ENCODE results near the gene DENND1A. TPM values are rescaled to one million over a fixed set of nuclear protein-coding genes. Genes with fewer than 3 reads are reported as not detected.

The DENND1A gene
- total RNA-seq, 4 donors from 2014 or later: 15.8 to 33.5 (median 23.9) TPM

GRCh38 chr9:123876750-123877149 is 53.2 kb downstream of the DENND1A start:
- Histone ChIP-seq H3K36me3 (peaks cover 25% of the 10 kb centered on the region), H3K9me3 (no peaks in the 10 kb centered on the region), H3K4me1 (no peaks in the 10 kb centered on the region), H3K27ac (no peak overlapping the region), H3K27me3 (no peaks in the 10 kb centered on the region), H3K4me3 (no peak overlapping the region)
- no peak for DNase-seq (ENCODE audit: low spot score in 2 of 2)
- WGBS: 100% methylated on average over 1 of the region's 1 CpG
- TF ChIP-seq, protein P1, sequence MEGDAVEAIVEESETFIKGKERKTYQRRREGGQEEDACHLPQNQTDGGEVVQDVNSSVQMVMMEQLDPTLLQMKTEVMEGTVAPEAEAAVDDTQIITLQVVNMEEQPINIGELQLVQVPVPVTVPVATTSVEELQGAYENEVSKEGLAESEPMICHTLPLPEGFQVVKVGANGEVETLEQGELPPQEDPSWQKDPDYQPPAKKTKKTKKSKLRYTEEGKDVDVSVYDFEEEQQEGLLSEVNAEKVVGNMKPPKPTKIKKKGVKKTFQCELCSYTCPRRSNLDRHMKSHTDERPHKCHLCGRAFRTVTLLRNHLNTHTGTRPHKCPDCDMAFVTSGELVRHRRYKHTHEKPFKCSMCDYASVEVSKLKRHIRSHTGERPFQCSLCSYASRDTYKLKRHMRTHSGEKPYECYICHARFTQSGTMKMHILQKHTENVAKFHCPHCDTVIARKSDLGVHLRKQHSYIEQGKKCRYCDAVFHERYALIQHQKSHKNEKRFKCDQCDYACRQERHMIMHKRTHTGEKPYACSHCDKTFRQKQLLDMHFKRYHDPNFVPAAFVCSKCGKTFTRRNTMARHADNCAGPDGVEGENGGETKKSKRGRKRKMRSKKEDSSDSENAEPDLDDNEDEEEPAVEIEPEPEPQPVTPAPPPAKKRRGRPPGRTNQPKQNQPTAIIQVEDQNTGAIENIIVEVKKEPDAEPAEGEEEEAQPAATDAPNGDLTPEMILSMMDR (IDR thresholded peaks at IDR 0.05): no peak
- no peak for TF ChIP-seq POLR2AphosphoS5 (IDR thresholded peaks at IDR 0.05)
- no peak for TF ChIP-seq POLR2A (IDR thresholded peaks at IDR 0.05)
- TF ChIP-seq EP300 (IDR thresholded peaks at IDR 0.05): no peak

- Histone ChIP-seq H3K9me3 (no peaks in the 10 kb centered on the region), H3K4me1 (peaks cover 2% of the 10 kb centered on the region), H3K4me3 (no peak overlapping the region), H3K27me3 (no peaks in the 10 kb centered on the region), H3K36me3 (peaks cover 19% of the 10 kb centered on the region), H3K27ac (no peak overlapping the region)
- TF ChIP-seq, protein P1 (IDR thresholded peaks at IDR 0.05): no peak
- TF ChIP-seq EP300 (IDR thresholded peaks at IDR 0.05) (no peak), POLR2AphosphoS5 (IDR thresholded peaks at IDR 0.05) (no peak)
- WGBS: 83% methylated on average over 1 of the region's 1 CpG
- DNase-seq (ENCODE audit: low spot score in 2 of 2): no peak
Observed at GRCh38 chr9:123872710-123873109, 57.2 kb downstream of the DENND1A start.

- Histone ChIP-seq H3K4me3 (no peak overlapping the region), H3K27me3 (no peaks in the 10 kb centered on the region), H3K36me3 (peaks cover 10% of the 10 kb centered on the region), H3K27ac (no peak overlapping the region), H3K9me3 (no peaks in the 10 kb centered on the region), H3K4me1 (peaks cover 3% of the 10 kb centered on the region)
- no peak for DNase-seq (ENCODE audit: low spot score in 2 of 2)
- TF ChIP-seq, protein P1 (IDR thresholded peaks at IDR 0.05): no peak
- TF ChIP-seq POLR2A (IDR thresholded peaks at IDR 0.05): no peak
- no peak for TF ChIP-seq EP300 (IDR thresholded peaks at IDR 0.05)
- TF ChIP-seq POLR2AphosphoS5 (IDR thresholded peaks at IDR 0.05): no peak
- WGBS: 96% methylated on average over 3 of the region's 3 CpGs
Observed at GRCh38 chr9:123871781-123872180, 58.1 kb downstream of the DENND1A start.

DNA sequence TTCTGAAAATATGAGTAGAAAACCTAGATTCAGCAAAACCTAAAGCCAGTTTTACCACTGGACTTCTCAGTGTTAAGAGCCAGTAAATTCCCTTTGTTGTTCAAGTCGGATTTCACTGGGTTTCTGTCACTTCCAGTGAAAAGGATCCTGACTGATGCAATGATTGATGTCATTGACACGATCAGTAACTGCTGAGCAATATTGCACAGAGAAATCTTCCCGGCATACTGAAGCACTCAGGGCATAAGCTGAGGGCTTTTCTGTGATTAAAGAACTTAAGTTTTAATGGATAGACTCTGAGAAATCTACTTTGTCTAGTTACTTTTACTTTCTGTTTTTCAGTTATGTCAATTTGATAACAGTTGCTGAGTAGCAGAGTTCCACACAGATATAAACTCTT is 61.9 kb downstream of the DENND1A start:
- Histone ChIP-seq H3K9me3 (no peaks in the 10 kb centered on the region), H3K27ac (no peak overlapping the region), H3K4me3 (no peak overlapping the region), H3K36me3 (no peaks in the 10 kb centered on the region), H3K4me1 (peaks cover 10% of the 10 kb centered on the region), H3K27me3 (no peaks in the 10 kb centered on the region)
- no peak for DNase-seq (ENCODE audit: low spot score in 2 of 2)
- 66% methylated on average over 3 of the region's 3 CpGs for WGBS
- TF ChIP-seq POLR2A (IDR thresholded peaks at IDR 0.05) (no peak), EP300 (IDR thresholded peaks at IDR 0.05) (no peak), POLR2AphosphoS5 (IDR thresholded peaks at IDR 0.05) (no peak)
- TF ChIP-seq, protein P1 (IDR thresholded peaks at IDR 0.05): no peak

DNA sequence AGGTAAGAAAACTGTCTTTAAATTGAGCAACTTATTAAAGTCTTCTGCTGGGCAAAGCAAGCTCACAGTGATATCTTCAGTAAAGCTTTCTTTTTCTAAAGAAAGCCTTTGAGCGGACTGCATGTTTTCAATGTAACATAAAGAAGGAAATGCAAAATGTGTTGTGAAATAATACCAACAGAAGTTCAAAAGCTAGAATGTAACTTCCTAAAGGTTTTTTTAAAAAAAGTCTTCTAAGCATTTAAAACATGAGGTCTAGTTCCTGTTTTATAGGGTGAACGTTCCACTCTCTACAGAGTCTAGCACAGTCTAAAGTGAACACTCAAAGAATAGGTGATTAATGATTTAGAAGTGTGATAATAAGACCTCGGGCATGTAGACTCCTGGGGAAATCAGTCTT is 62.9 kb downstream of the DENND1A start:
- Histone ChIP-seq H3K9me3 (no peaks in the 10 kb centered on the region), H3K36me3 (no peaks in the 10 kb centered on the region), H3K27ac (no peak overlapping the region), H3K4me3 (no peak overlapping the region), H3K27me3 (no peaks in the 10 kb centered on the region), H3K4me1 (peaks cover 10% of the 10 kb centered on the region)
- WGBS: 89% methylated on average over 3 of the region's 3 CpGs
- TF ChIP-seq POLR2A (IDR thresholded peaks at IDR 0.05) (no peak), POLR2AphosphoS5 (IDR thresholded peaks at IDR 0.05) (no peak), EP300 (IDR thresholded peaks at IDR 0.05) (no peak)
- TF ChIP-seq, protein P1 (IDR thresholded peaks at IDR 0.05): no peak
- no peak for DNase-seq (ENCODE audit: low spot score in 2 of 2)
